Fibroblast of mammary gland (primary cell): ENCODE measurements around the gene TRIL.

Experiments
- DNase-seq: peaks from one replicate; pipeline ENCODE4 v3.0.0-alpha.2; 2010; ENCODE audit warnings: low read depth
- H3K4me3 ChIP-seq: 2 replicates; pipeline ENCODE4 v1.5.1; 2011; ENCODE audit warnings: low read depth, mild to moderate bottlenecking, low read length, moderate library complexity; ENCODE audit not compliant: control insufficient read depth
- TF ChIP-seq, protein P1 (sequence below): conservative IDR thresholded peaks from 2 replicates; pipeline ENCODE4 v1.5.1; 2011; ENCODE audit warnings: low read depth, low read length, inconsistent platforms; ENCODE audit not compliant: control insufficient read depth, insufficient read depth

TRIL gene

DNA sequence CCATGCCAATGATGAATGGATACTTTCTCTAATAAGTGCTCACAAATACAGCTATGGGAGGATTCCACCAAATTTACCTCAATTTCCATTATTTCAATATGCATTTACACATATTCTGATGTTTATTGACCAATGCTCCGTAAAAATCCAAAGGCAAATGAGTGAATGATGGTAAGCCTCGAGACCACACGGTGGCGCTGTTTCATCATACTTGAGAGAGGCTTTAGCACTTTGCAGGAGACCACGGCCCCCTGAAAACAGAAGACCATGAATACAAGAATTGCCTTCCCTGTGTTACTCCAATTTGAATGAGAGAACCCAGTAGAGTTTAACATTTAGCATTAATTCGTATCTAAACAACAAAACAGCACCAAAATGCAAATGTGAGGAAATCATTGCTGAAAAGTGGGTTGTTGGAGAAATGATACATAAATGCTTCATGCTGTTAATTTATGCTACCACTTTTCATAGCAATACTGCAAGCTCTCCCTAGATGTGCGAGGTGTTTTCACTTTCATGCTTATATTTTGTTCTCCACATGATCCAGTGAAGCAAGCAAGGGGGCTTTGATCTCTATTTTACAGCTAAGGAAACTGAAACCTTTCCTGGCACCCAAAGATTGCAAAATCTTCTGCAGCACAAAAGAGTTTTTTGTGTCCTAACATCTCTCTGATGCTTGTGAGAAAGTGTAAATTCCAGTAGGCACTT is 35.4 kb downstream of the TRIL start:
- H3K4me3 ChIP-seq = no peak overlapping the region
- peak; percentile 75 for DNase-seq
- TF ChIP-seq, protein P1, sequence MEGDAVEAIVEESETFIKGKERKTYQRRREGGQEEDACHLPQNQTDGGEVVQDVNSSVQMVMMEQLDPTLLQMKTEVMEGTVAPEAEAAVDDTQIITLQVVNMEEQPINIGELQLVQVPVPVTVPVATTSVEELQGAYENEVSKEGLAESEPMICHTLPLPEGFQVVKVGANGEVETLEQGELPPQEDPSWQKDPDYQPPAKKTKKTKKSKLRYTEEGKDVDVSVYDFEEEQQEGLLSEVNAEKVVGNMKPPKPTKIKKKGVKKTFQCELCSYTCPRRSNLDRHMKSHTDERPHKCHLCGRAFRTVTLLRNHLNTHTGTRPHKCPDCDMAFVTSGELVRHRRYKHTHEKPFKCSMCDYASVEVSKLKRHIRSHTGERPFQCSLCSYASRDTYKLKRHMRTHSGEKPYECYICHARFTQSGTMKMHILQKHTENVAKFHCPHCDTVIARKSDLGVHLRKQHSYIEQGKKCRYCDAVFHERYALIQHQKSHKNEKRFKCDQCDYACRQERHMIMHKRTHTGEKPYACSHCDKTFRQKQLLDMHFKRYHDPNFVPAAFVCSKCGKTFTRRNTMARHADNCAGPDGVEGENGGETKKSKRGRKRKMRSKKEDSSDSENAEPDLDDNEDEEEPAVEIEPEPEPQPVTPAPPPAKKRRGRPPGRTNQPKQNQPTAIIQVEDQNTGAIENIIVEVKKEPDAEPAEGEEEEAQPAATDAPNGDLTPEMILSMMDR = peak; percentile 80

DNA sequence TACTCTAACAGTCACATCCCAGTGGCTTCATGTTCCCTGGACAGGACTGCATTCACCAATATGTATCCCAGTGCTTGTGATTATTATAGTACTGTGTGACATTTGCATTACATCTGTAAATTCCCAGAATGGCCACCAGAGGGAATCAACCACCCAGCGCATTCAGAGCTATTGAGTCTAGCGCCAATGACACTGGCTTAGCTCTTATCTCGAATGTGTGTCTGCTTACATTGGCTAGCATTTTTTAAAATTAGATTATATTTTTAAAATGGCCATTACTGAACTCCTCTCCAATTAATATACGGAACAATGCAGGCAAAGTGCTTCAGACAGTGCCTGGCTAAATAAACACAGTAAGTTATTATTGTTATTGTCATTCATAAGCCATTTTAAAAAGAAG is 36.3 kb downstream of the TRIL start:
- TF ChIP-seq, protein P1 = peak; percentile 88
- no peak overlapping the region for H3K4me3 ChIP-seq
- DNase-seq = peak; percentile 70

DNA sequence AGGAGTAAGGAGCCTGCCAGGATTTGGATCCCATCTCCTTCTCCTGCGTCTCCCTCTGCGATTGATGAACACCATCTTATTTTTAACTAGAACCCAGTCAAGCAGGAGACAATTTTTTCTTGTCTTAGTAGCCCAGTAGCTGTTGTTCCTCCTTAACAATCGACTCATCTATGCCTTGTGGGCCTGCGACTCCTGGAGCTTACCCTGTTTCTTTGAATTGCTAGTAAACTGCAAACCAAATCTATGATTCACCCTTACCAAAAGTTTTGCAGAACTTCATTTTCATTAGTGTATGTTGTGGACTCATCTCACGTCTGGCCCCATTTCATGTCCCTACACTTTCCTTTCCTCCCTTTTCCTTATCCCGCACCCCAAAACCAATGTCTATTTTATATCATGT is 37.7 kb downstream of the TRIL start:
- H3K4me3 ChIP-seq = no peak overlapping the region
- TF ChIP-seq, protein P1 = no peak
- no peak for DNase-seq

DNA sequence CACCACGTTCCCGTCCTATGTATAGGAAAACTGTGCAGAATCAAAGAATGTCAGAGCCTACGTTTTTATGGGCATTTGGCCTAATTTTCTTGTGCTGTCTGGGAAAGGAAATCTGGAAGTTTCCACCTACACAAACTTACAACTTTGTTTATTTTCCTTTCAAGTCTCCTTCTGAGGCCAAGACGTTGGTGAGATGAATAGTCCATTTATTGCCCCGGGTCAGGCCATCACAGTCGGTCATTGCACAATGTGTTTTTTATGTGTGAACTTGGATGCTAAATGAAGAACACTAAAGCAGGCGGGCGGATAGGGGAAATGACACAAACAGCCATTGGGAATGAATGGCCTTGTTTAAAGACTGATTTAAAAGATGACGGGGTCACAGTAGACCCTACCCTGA is 38.6 kb downstream of the TRIL start:
- TF ChIP-seq, protein P1 = no peak
- DNase-seq = no peak

DNA sequence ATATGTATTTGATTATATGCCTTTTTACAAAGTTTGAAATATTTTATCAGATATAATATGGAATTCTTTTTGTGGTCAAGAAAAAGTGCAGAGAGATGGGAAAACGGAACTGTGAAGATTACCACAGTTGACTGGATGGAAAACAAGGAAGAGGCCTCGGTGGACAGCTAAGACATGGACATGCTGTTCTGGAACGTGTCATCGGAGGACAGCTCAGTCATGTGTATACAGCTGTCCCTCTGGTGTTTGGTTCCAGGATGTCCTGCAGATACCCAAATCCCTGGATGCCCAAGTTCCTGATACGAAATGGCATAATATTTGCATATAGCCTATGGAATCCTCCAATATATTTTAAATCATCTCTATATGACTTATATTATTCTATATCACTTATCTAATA is 49.4 kb downstream of the TRIL start:
- TF ChIP-seq, protein P1 = no peak
- no peak overlapping the region for H3K4me3 ChIP-seq
- DNase-seq = no peak

More for the DNA sequence above, 38.6 kb downstream of the TRIL start:
- H3K4me3 ChIP-seq = no peak overlapping the region

DNA sequence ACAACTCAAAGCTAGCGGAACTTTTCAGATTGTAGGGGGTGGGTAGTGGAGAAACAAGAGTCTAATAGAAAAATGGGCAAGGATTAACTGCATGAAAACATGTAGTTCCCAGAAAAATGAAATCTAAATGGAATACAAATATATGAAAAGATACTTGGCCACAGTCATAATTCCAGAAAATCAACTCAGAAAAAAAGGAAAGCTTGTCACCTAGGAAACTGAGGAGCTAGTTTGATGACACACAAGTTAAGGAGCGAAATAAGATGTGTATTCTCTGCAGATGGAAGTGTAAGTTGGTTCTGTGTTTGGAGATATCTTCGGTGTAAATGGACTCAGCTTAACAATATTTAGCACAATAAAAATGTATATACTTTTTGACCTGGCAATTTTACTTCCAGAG is 52.7 kb downstream of the TRIL start:
- no peak for DNase-seq
- TF ChIP-seq, protein P1 = no peak

DNA sequence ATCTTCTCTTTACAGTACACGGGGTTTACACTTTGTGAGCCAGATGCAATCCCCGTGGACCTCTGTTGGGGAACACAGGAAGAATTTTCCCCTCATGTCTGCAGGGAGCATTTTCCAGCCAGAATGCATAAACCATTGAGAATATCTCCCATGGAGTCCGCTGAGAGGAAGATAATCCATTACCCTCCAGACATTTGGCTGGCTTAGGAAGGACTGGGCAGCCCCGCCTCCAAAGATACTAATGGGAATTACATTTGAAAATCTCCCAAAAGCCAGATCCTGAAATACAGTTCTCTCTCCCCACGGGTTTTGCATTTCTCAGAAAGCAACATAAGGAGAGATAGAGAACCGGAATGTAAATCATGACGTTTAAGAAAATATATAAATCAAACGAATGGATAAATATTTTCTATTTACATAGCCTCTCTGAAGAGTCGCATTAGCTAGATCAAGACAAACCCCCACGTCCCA is 53.5 kb downstream of the TRIL start:
- TF ChIP-seq, protein P1 = no peak
- peak overlapping the region; percentile 47 for H3K4me3 ChIP-seq
- peak; percentile 25 for DNase-seq

More for the DNA sequence above, 52.7 kb downstream of the TRIL start:
- H3K4me3 ChIP-seq = no peak overlapping the region
